OCI-LY3 (cell line): ENCODE measurements around the gene SYT5.

Source experiments
- EZH2phosphoT487 ChIP-seq: fragments of 200-600 bp; shearing (Covaris generic); IDR thresholded peaks from 2 replicates; pipeline ENCODE4 v1.6.1; 2018; ENCODE audit warnings: antibody characterized with exemption, mixed run types, low read depth
- TF ChIP-seq, protein P1 (sequence below): fragments of 200-600, 300-600 bp; sonication (generic); IDR thresholded peaks from 2 replicates; pipeline ENCODE4 v1.5.1; 2014; ENCODE audit warnings: antibody characterized with exemption, low read length, low read depth

DNA sequence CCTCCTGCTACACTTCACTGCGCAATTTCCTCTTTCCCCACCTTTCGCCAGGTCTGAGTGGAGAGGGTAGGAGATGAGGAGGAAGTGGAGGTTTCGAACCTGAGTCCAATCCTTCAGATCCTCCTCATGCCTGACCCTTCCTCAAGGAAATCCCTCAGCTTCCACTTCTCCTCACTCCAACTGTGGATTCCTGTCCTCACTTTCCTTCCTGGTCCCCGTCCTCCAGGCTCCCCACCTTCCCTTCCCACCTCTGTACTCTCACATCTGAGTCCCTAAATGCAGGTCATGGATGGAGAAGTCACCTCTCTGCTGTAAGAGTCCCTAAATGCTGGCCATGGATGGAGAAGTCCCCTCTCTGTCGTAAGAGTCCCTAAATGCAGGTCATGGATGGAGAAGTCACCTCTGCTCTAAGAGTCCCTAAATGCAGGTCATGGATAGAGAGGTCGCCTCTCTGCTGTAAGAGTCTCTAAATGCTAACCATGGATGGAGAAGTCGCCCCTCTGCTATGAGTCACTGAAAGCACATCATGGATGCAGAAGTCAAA lies 45.4 kb upstream of the SYT5 start:
- TF ChIP-seq, protein P1, sequence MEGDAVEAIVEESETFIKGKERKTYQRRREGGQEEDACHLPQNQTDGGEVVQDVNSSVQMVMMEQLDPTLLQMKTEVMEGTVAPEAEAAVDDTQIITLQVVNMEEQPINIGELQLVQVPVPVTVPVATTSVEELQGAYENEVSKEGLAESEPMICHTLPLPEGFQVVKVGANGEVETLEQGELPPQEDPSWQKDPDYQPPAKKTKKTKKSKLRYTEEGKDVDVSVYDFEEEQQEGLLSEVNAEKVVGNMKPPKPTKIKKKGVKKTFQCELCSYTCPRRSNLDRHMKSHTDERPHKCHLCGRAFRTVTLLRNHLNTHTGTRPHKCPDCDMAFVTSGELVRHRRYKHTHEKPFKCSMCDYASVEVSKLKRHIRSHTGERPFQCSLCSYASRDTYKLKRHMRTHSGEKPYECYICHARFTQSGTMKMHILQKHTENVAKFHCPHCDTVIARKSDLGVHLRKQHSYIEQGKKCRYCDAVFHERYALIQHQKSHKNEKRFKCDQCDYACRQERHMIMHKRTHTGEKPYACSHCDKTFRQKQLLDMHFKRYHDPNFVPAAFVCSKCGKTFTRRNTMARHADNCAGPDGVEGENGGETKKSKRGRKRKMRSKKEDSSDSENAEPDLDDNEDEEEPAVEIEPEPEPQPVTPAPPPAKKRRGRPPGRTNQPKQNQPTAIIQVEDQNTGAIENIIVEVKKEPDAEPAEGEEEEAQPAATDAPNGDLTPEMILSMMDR, result no peak
- TF ChIP-seq EZH2phosphoT487, result no peak
